GM12878 (cell line): Measurements from ENCODE around the gene MGRN1.

ENCODE experiments used
- EZH2 ChIP-seq: IDR thresholded peaks from 2 replicates; pipeline ENCODE4 v1.6.1; 2012; ENCODE audit warnings: low read depth, mild to moderate bottlenecking, control low read depth, inconsistent platforms, low read length, borderline replicate concordance; ENCODE audit not compliant: control insufficient read depth
- MXI1 ChIP-seq: fragments of 150-350 bp; IDR thresholded peaks from 2 replicates; pipeline ENCODE4 v1.6.1; 2011; ENCODE audit warnings: low read depth, mild to moderate bottlenecking, inconsistent platforms, low read length, improper control_type of control experiment
- POLR2A ChIP-seq: IDR thresholded peaks from 2 replicates; pipeline ENCODE4 v1.6.1; 2011; ENCODE audit warnings: low read depth, mild to moderate bottlenecking, low read length

DNA sequence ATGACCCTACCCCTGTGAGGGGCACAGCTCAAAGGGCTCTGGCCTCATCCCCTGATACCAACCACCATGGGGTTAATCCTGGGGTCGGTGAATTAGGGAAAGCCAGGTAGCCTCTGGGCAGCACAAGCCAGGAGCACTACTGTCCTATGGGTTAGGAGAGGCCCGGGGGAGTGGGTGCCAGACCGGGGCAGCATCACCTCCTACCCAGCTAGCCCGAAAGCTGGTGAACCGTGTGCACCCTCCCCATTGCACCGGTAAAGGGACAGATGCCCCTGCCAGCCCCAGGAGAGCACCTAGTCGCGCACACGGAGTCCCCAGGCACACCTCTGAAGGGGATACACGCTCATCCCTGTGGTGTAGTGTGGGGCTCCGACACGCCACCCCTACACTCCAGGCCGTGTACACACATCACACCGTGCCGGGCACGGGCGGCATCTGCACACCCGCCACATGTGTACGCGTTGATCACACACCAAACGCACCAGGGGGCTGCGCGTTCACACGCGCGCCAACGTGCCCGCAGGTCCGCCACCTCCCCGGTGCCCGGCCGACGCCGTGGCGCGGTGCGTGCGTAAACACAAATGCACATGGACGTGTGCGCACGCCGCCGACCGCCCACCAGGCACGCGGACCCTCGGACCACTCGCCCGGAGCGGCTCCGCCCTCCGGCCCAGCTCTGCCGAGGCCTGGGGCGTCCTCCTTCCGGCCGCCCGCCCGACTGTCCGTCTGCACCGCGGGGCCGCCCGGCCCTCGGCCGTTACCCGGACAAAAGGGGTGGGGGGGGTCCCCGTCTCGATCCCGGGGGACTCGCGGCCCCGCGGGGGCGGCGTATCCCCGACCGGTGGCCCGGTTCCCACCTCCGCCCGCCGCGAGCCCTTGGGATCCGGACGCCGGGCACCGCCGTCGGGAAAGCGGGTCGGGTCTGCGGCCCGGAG is 10.7 kb upstream of the MGRN1 start:
- TF ChIP-seq EZH2 = no peak
- TF ChIP-seq POLR2A = peak; percentile 61; the same call in 1 of the 2 replicates
- peak; percentile 66 for TF ChIP-seq MXI1
